GM10248 (cell line): ENCODE data around the gene SLC9A5.

Source experiments
- CTCF ChIA-PET: fragments of 300-600 bp; sonication (Branson Sonifier 250); formaldehyde crosslinking; extraction: SDS; loops from one replicate; lab custom pipeline; 2021; ENCODE audit warnings: antibody characterized with exemption; lab: Yijun Ruan, JAX
- POLR2A ChIA-PET: fragments of 350-650 bp; sonication (Branson Sonifier 250); formaldehyde crosslinking; extraction: SDS; loops from one replicate; lab custom pipeline; 2020; ENCODE audit warnings: antibody characterized with exemption; lab: Yijun Ruan, JAX
- DNase-seq: peaks from one replicate; pipeline ENCODE4 v3.0.0; 2012; ENCODE audit errors: extremely low spot score
- TF ChIP-seq, protein P1 (sequence below): IDR thresholded peaks from 2 replicates; pipeline ENCODE4 v1.5.1; 2012; ENCODE audit warnings: mild to moderate bottlenecking, low read depth; ENCODE audit errors: extremely low read depth, missing control alignments, control extremely low read depth

Gene SLC9A5

DNA sequence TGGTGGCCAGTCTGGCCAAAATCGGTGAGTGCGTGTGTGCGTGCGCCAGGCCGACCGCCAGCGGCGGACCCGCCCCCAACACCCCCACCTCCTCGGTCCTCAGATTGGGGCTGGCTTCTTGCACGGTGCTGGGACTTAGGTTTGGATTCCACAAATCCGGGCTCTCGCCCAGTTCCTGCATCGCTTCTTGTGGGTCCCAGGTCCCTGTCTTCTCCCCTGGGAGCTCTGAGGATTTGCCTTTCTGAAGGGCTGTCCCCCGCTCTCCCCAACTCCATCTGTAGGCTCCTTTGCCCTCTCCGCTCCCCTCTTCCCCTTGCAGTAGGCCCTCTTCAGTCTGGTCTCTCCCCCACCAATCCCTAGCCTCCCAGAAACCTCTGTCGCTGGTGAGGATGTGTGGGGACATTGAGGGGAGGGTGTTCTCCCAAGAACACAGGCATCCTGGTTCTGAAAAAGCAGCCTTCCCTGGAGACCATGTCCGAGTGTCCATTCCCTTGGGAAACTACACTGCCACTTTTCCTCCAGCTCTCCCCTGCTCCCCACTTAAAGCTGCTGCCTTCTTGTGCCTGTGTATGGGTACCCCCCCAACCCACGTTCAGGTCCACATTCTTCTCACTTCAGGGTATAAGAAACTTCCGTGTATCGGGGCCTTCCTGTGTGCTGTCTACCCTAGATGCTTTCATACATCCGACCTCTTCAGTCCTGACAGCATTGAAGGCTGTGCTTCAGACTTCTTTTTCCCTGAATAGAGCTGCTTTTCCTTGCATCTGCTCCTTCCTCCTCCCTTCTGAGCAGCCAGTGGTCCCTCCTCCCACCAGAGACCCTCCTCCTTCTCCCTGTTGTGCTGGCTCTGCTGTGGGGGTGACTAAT, 632 bp downstream of the SLC9A5 start:
- POLR2A ChIA-PET = no interaction called here
- TF ChIP-seq, protein P1, sequence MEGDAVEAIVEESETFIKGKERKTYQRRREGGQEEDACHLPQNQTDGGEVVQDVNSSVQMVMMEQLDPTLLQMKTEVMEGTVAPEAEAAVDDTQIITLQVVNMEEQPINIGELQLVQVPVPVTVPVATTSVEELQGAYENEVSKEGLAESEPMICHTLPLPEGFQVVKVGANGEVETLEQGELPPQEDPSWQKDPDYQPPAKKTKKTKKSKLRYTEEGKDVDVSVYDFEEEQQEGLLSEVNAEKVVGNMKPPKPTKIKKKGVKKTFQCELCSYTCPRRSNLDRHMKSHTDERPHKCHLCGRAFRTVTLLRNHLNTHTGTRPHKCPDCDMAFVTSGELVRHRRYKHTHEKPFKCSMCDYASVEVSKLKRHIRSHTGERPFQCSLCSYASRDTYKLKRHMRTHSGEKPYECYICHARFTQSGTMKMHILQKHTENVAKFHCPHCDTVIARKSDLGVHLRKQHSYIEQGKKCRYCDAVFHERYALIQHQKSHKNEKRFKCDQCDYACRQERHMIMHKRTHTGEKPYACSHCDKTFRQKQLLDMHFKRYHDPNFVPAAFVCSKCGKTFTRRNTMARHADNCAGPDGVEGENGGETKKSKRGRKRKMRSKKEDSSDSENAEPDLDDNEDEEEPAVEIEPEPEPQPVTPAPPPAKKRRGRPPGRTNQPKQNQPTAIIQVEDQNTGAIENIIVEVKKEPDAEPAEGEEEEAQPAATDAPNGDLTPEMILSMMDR = no peak
- no peak for DNase-seq
- CTCF ChIA-PET = interaction anchor here (1.0 to 1.3 kb wide), 2 partner anchors 9 to 272 kb away, joined by 3 to 4 read pairs; no protein-coding TSS in a partner anchor

DNA sequence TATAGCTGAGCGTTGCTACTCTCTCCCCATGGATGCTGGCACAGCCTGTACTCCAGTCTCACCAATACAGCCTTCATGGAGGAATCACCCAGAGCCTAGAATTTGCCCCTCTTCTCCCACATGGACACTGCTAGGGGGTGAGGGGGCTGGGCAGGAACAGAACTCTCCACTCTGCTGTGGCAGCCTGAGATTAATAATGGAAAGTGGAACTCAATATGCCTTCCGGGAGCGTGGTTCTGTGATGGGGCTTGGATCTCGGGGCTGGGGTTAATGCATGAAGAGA, 1.2 kb downstream of the SLC9A5 start:
- ChIA-PET CTCF (interaction anchor here (1.1 kb wide), 1 partner anchor 11 kb away, joined by 3 read pairs; no protein-coding TSS in a partner anchor), POLR2A (no interaction called here)
- no peak for DNase-seq
- TF ChIP-seq, protein P1 = no peak

DNA sequence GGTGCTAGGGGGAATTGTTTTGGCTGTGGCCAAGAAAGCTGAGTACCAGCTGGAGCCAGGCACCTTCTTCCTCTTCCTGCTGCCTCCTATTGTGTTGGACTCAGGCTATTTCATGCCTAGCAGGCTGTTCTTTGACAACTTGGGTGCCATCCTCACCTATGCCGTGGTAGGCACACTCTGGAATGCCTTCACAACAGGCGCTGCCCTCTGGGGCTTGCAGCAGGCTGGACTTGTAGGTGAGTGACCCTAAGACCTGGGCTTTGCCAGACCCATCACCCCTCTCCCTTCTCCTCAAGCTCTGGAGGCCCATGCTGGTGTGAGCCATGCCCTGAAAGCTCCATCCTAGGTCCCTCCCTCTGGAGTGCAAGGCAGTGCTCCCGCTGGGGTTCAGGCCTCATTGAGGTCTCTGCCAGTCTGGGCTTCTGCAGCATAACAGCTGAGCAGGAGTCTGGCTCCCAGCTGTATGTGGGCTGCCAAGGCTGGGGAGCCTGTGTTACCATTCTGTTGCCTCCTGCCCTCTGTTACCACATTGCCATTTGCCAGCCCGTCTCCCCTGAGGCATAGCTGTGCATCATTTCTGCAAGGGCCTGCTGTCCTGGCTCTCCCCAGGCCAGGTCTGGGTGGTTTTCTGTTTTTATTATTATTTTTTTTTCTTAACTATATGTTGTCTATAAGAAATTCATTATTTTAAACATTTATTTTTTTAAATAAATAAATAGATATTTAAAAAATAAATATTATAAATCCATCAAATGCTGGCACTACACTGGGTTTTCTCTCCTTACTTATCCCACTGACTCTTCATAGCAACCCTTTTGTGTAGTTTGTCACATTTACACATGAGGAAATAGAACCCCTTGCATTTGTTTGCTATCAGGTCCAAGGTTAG, 4.1 kb downstream of the SLC9A5 start:
- no peak for DNase-seq
- TF ChIP-seq, protein P1 = no peak
- POLR2A ChIA-PET = no interaction called here
- CTCF ChIA-PET = interaction anchor here (1.2 to 2.1 kb wide), 5 partner anchors 8 to 235 kb away, joined by 3 to 6 read pairs (median 5); no protein-coding TSS in a partner anchor

DNA sequence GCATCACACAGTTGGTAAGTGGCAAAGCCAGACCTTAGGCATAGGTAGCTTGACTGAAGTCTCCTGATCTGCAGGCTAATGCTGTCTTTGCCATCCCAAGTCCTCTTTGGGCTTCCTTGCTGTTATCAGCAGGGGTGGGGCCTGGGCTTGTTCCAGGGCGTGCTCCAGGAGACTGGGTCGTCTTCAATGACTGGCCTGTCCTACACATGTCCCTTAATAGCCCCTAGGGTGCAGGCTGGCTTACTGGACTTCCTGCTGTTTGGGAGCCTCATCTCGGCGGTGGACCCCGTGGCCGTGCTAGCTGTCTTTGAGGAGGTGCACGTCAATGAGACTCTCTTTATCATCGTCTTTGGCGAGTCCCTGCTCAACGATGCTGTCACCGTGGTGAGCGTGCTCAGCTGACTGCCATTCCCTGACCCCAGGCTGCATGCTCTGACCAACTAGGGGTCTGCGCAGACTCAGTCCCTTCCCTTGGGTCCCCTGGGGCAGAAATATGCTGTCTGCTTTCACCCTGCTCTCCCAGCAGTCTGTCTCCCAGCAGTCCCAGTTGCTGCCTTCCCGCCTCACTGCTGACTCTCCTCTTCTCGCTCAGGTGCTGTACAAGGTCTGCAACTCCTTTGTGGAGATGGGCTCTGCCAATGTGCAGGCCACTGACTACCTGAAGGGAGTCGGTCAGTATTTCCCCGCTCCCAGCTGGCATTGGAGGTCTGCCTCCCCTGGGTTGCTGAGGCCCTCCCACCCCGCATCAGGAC, 6.2 kb downstream of the SLC9A5 start:
- POLR2A ChIA-PET = no interaction called here
- TF ChIP-seq, protein P1 = no peak
- DNase-seq = no peak
- CTCF ChIA-PET = no interaction called here

DNA sequence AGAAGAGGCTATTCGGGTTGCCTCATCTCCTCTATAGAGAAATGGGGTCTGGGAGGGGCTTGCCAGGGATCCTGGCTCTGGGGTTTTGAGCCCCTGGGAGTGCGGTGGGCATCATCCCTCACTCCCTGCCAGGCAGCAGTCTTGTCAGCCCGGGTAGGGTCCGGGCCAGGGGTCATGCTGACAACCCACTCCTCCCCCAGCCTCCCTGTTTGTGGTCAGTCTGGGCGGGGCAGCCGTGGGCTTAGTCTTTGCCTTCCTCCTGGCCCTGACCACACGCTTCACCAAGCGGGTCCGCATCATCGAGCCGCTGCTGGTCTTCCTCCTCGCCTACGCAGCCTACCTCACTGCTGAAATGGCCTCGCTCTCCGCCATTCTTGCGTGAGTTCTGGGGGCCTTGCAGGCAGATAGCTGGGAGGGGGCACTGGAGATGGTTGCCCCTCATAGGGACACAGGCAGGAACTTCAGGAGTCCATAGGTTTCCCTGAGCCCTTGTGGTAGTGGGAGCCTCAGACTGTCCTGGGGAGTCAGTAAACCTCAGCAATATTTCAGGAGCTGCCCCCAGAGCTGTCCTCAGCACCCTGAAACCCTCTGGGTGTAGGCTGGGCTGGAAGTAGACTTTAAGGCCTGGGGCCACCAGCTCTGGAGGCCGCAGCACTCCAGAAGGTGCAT, 6.9 kb downstream of the SLC9A5 start:
- TF ChIP-seq, protein P1 = no peak
- ChIA-PET POLR2A (no interaction called here), CTCF (no interaction called here)
- DNase-seq = no peak
